Stimulated activated naive CD8-positive, alpha-beta T cell treated with anti-CD3 and anti-CD28 coated beads, Interleukin-15, amount 100 ng/mL, for 72 hours (primary cell): ENCODE results near the gene CALY.
"Not testable (repeated sequence)": the region's sequence is repeated elsewhere in the genome, so short reads cannot be mapped to it uniquely, and the experiment has no call there.

ENCODE experiments used
- ATAC-seq: fragments of 150-1000 bp; cut with Tn5 transposase; 2 replicates; pipeline ENCODE4 v1.10.0; 2021; ENCODE audit warnings: mild to moderate bottlenecking, moderate library complexity
- DNase-seq, 2 donors: peaks; one replicate each; pipeline ENCODE4 v3.0.0; 2021 to 2022
- H3K27ac Mint-ChIP-seq, 2 donors: one replicate each; pipeline ENCODE4 v1.8.0; 2022; ENCODE audit warnings: mild to moderate bottlenecking in 2 of 2, mixed read lengths in 2 of 2, moderate library complexity in 2 of 2
- H3K27me3 Mint-ChIP-seq: one replicate; pipeline ENCODE4 v1.8.0; 2022; ENCODE audit warnings: mixed read lengths
- H3K4me1 Mint-ChIP-seq: one replicate; pipeline ENCODE4 v1.8.0; 2022; ENCODE audit warnings: mild to moderate bottlenecking, mixed read lengths
- H3K4me3 Mint-ChIP-seq, 2 donors: one replicate each; pipeline ENCODE4 v1.8.0; 2022; ENCODE audit warnings: mild to moderate bottlenecking in 2 of 2, mixed read lengths in 2 of 2, moderate library complexity in 1 of 2
- H3K9me3 Mint-ChIP-seq, 2 donors: one replicate each; pipeline ENCODE4 v1.8.0; 2022; ENCODE audit warnings: mixed read lengths in 2 of 2

The CALY gene

GRCh38 chr10:133373174-133374090 is 36.7 kb upstream of the CALY start, which contains the start of gene ECHS1:
Gene ECHS1, minus strand, starts transcription at chr10:133373354. Its CDS starts 21 bp downstream, at chr10:133373333.
- Mint-ChIP-seq H3K9me3 (no peaks in the 10 kb centered on the region), H3K27me3 (peaks cover 27% of the 10 kb centered on the region), H3K27ac (peak within 1 kb of the TSS; percentile 93 to 95), H3K4me3 (peak within 1 kb of the TSS; percentile 88 to 95), H3K4me1 (peaks cover 18% of the 10 kb centered on the region)
- DNase-seq (peak; percentile 96), ATAC-seq (peak; percentile 97)

GRCh38 chr10:133372507-133372906 is 35.8 kb upstream of the CALY start:
- Mint-ChIP-seq H3K27me3 (peaks cover 27% of the 10 kb centered on the region), H3K4me3 (peak overlapping the region; percentile 73 to 95), H3K4me1 (peaks cover 13% of the 10 kb centered on the region), H3K27ac (no peak overlapping the region), H3K9me3 (no peaks in the 10 kb centered on the region)
- DNase-seq (no peak), ATAC-seq (peak; percentile 27)

- Mint-ChIP-seq H3K27me3 (peaks cover 7% of the 10 kb centered on the region), H3K27ac (no peak overlapping the region)
Observed at GRCh38 chr10:133370030-133370786, 33.5 kb upstream of the CALY start.

GRCh38 chr10:133368153-133368552 is 31.5 kb upstream of the CALY start:
- ATAC-seq (no peak), DNase-seq (no peak)
- Mint-ChIP-seq H3K9me3 (no peaks in the 10 kb centered on the region), H3K27ac (no peak overlapping the region), H3K4me3 (no peak overlapping the region), H3K27me3 (no peaks in the 10 kb centered on the region), H3K4me1 (peaks cover 6% of the 10 kb centered on the region)

More at GRCh38 chr10:133370030-133370786, 33.5 kb upstream of the CALY start:
- no peak for DNase-seq
- no peak for ATAC-seq
- Mint-ChIP-seq H3K4me3 (no peak overlapping the region), H3K4me1 (peaks cover 13% of the 10 kb centered on the region), H3K9me3 (no peaks in the 10 kb centered on the region)

GRCh38 chr10:133367461-133367860 is 30.8 kb upstream of the CALY start:
- not testable (repeated sequence) for H3K27me3 Mint-ChIP-seq, H3K4me3 Mint-ChIP-seq, H3K9me3 Mint-ChIP-seq, H3K4me1 Mint-ChIP-seq, DNase-seq, H3K27ac Mint-ChIP-seq, ATAC-seq

- no peak for DNase-seq
- peaks cover 6% of the 10 kb centered on the region for H3K4me1 Mint-ChIP-seq
- H3K9me3 Mint-ChIP-seq = no peaks in the 10 kb centered on the region
- H3K4me3 Mint-ChIP-seq = no peak overlapping the region
- no peak for ATAC-seq
- H3K27ac Mint-ChIP-seq = no peak overlapping the region
- H3K27me3 Mint-ChIP-seq = no peaks in the 10 kb centered on the region
Observed at GRCh38 chr10:133366751-133367150, 30.1 kb upstream of the CALY start.

GRCh38 chr10:133366130-133366478 is 29.4 kb upstream of the CALY start:
- ATAC-seq = no peak
- H3K27me3 Mint-ChIP-seq = no peaks in the 10 kb centered on the region
- H3K4me3 Mint-ChIP-seq = no peak overlapping the region
- peaks cover 12% of the 10 kb centered on the region for H3K4me1 Mint-ChIP-seq
- no peak for DNase-seq
- no peak overlapping the region for H3K27ac Mint-ChIP-seq
- H3K9me3 Mint-ChIP-seq = no peaks in the 10 kb centered on the region

GRCh38 chr10:133365461-133366129 is 28.9 kb upstream of the CALY start:
- Mint-ChIP-seq H3K27ac (no peak overlapping the region), H3K9me3 (no peaks in the 10 kb centered on the region), H3K27me3 (no peaks in the 10 kb centered on the region), H3K4me3 (no peak overlapping the region), H3K4me1 (peaks cover 12% of the 10 kb centered on the region)
- ATAC-seq (no peak), DNase-seq (no peak)

- H3K27me3 Mint-ChIP-seq = no peaks in the 10 kb centered on the region
- no peak overlapping the region for H3K4me3 Mint-ChIP-seq
- no peaks in the 10 kb centered on the region for H3K9me3 Mint-ChIP-seq
- peaks cover 12% of the 10 kb centered on the region for H3K4me1 Mint-ChIP-seq
- no peak overlapping the region for H3K27ac Mint-ChIP-seq
- ATAC-seq = no peak
- DNase-seq = no peak
Observed at GRCh38 chr10:133364645-133365431, 28.1 kb upstream of the CALY start.

- H3K4me1 Mint-ChIP-seq = peaks cover 12% of the 10 kb centered on the region
- ATAC-seq (no peak), DNase-seq (no peak)
- no peak overlapping the region for H3K27ac Mint-ChIP-seq
- H3K27me3 Mint-ChIP-seq = no peaks in the 10 kb centered on the region
- no peaks in the 10 kb centered on the region for H3K9me3 Mint-ChIP-seq
- no peak overlapping the region for H3K4me3 Mint-ChIP-seq
Observed at GRCh38 chr10:133362846-133363245, 26.1 kb upstream of the CALY start.

GRCh38 chr10:133361773-133362441 is 25.2 kb upstream of the CALY start:
- DNase-seq (no peak), ATAC-seq (no peak)
- H3K27me3 Mint-ChIP-seq = no peaks in the 10 kb centered on the region
- H3K4me3 Mint-ChIP-seq = no peak overlapping the region
- H3K9me3 Mint-ChIP-seq = no peaks in the 10 kb centered on the region
- peaks cover 12% of the 10 kb centered on the region for H3K4me1 Mint-ChIP-seq
- H3K27ac Mint-ChIP-seq = peak overlapping the region; percentile 8 to 21

- Mint-ChIP-seq H3K27ac (no peak overlapping the region), H3K27me3 (no peaks in the 10 kb centered on the region), H3K9me3 (no peaks in the 10 kb centered on the region), H3K4me3 (no peak overlapping the region), H3K4me1 (peaks cover 15% of the 10 kb centered on the region)
- DNase-seq (no peak), ATAC-seq (no peak)
Observed at GRCh38 chr10:133361227-133361626, 24.5 kb upstream of the CALY start.

- Mint-ChIP-seq H3K4me1 (peaks cover 22% of the 10 kb centered on the region), H3K27ac (no peak overlapping the region)
Observed at GRCh38 chr10:133359972-133360610, 23.4 kb upstream of the CALY start.

GRCh38 chr10:133359554-133359971 is 22.9 kb upstream of the CALY start:
- Mint-ChIP-seq H3K9me3 (no peaks in the 10 kb centered on the region), H3K27me3 (no peaks in the 10 kb centered on the region), H3K4me3 (no peak overlapping the region), H3K4me1 (peaks cover 22% of the 10 kb centered on the region), H3K27ac (no peak overlapping the region)
- DNase-seq = no peak
- ATAC-seq = no peak

More at GRCh38 chr10:133359972-133360610, 23.4 kb upstream of the CALY start:
- Mint-ChIP-seq H3K27me3 (no peaks in the 10 kb centered on the region), H3K9me3 (no peaks in the 10 kb centered on the region), H3K4me3 (no peak overlapping the region)
- no peak for ATAC-seq
- DNase-seq = no peak
